Measurements from ENCODE around the gene KRT5.
"Not testable (repeated sequence)": the region's sequence is repeated elsewhere in the genome, so short reads cannot be mapped to it uniquely, and the experiment has no call there.

The KRT5 gene

DNA sequence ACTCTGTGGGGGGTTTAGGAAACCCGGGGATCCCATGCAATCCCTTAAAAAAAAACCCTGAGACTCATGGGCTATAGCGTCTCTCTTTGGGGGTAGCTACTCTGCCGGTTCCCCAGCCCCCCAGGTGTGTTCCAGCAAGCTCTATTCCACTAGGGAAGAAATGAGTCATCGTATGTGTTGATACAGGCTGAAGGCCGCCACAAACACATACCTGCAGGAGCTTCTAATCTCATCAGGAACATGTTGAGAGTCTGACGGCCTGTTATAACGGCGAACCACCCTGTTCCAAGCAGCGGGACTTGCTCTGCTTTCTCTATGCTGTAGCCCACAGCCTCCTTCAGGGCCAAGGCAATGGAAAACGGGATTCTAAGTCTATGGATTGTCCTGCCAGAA is 977 bp upstream of the KRT5 start:
- DNase-seq (ENCODE audit: low read depth, low spot score), result no peak

DNA sequence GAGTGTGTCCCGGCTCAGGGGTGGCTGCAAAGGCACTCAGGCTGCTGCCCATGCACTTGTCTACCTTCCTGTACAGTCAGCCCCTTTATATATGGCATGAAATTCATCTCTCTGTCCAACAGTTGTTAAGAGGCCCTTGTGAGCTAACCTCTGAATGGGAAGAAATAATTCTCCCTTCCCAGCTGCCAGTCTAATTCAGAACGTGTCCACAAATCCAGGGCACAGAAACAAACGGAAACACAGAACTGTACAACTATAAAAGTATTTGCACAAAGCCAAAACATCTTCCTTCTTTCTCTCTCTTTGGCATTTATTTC is 849 bp downstream of the KRT5 start:
- DNase-seq (ENCODE audit: low read depth, low spot score), result no peak

DNA sequence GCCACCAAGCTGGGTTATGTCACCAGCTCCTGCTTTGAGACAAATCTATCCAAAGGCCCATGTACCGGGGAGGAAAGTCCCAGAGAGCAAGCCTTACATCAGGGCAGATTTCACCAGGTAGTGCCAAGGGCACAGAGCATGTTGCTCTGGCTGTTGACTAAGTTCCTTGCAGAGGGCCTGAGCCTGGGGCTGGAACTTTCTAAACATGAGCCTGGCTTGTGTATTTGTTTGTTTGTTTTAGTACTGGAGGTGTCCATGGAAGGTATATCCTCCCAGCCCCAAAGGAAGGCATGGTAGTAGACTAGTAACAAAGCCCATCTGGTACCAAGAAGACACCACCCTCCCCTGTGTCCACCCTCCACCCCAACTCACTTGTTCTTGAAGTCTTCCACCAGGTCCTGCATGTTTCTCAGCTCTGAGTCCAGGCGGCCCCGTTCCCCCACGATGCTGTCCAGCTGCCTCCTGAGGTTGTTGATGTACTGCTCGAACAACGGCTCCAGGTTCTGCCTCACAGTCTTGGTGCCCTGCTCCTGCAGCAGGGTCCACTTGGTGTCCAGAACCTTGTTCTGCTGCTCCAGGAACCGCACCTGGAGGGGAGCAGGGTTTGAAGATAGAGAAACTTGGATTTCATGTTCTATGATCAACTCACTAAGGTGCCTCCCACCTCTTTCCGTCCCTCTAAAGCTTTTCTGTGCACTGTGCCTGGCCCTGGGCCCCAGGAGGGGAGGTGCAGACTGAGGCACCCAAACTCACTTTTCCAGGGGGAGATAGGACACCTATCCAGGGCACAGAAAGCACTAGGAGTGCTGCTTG is 1.4 kb downstream of the KRT5 start:
- DNase-seq (ENCODE audit: low read depth, low spot score), result no peak

DNA sequence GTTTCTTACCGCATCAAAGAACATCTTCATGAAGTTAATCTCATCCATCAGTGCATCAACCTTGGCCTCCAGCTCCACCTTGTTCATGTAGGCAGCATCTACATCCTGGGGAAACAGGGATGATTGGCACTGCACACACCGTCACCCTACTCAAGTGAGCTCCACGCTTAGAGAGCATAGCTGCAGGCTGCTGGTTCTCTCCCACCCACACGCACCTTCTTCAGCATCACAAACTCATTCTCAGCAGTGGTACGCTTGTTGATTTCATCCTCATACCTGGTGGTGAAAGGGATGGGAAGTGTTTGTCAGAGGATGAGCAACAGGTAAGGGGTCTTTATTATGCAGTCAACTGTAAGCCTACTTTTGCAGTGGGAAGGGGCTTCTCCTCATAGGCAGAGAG is 2.3 kb downstream of the KRT5 start:
- no peak for DNase-seq (ENCODE audit: low read depth, low spot score)

DNA sequence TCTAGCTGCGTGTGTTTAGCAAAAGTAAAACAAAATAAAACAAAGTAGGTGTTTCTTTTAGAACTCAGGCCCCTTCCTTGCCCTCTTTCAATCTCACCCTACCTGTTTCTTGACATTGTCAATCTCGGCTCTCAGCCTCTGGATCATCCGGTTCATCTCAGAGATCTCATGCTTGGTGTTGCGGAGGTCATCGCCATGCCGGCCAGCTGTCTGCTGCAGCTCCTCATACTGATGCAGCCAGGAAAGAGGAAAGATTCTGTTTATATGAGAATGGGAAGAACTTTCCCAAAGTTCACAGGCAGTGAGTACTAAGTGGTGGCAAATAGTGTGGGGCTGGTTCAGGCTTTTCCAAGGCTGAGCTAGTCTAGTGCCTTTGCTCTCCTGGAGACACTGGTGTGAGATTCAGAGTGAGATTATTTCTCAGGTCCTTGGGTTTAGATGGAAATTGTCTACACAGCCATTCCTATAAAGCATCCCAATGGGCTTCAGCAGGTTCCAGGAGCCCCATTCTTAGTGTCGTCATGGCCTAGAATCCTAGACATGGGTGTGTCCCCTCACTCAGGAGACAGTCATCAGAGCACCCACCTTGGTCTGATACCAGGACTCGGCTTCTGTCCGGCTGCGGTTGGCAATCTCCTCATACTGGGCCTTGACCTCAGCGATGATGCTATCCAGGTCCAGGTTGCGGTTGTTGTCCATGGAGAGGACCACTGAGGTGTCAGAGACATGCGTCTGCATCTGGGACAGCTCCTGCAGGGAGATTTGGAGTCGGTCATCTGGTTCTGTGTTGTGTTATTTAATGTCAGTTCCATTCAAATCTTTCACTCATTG is 3.0 kb downstream of the KRT5 start:
- DNase-seq (ENCODE audit: low read depth, low spot score), result no peak

DNA sequence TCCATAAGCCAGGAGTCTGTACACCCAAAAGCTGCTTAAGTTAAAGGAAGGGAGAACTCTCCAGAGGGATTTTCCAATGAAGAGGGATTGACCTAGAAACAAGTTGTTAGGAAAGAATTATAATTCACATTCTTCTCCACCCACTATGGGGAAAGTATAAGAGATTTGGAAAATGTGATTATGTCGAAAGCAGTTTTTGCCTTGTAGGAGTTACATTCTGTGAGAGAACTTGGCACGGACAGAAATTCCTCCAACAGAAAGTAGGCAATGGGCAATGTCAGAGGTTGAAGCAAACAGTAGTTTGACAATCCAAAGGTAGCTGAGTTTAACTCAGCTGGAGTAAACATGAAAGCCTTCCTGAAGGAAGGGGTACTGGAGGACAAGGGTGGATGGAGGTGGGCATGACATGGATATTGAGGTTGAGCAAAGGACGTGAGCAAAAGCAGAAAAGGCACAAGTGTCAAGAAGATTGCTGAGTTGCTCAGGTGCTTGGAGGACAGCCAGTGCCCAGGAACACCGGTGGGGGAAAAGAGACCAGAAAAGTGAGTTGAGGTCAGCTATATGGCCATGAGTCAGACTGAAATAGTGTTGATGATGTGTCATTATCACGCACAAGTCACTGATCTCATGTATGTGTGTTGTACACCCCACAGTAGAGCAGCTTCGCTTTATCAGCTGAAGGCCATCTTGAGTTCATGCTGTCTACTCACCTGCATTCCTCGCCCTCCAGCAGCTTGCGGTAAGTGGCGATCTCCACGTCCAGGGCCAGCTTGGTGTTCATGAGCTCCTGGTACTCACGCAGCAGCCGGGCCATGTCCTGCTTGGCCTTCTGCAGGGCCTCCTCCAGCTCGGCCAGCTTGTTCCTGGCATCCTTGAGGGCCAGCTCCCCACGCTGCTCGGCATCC is 4.0 kb downstream of the KRT5 start:
- no peak for DNase-seq (ENCODE audit: low read depth, low spot score)

DNA sequence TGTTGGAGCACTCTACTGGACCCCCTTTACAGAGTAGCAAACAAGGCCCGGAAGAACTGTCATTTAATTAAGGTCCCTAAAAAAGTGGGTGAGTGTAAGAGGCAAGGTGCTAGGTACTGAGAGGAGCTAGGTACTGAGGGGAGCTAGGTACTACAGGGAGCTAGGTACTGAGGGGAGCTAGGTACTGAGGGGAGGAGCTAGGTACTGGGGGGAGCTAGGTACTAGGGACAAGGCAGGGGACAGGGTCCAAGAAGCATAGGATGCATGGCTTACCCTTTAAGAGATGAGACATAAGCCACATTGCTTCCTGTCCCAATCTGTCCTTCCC is 4.9 kb downstream of the KRT5 start:
- DNase-seq (ENCODE audit: low read depth, low spot score), result no peak

DNA sequence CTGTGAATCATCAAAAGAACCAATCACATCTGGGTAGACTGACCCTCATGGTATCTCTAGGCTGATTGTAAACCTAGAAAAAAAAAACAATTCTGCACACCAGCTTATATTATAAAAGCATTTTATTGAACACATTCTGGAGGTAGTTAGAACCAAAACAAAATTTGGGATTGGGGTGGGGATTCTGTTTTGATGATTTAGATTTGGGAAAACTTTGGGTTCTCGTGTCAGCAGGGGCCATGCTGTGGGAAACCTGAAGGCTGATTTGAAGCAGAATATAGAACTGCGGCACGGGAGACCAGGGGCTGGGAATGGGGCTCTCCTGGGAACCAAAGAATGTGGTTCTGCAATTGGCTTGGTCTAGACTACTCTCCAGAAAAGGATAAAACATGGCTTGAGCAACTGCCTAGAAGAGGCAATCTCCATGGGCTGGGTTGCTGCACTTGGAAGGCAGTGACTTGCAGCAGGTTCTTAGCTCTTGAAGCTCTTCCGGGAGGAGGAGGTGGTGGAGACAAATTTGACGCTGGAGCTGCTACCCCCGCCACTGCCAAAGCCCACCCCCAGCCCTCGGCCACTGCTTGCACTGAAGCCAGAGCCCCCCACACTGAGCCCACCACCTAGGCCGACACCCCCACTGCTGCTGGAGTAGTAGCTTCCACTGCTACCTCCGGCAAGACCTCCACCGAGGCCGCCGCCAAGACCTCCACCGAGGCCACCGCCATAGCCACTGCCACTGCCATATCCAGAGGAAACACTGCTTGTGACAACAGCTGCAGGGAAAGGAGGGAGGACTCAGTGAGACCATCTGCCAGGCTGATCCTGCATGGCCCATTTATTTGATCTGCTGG is 5.5 kb downstream of the KRT5 start:
- no peak for DNase-seq (ENCODE audit: low read depth, low spot score)

DNA sequence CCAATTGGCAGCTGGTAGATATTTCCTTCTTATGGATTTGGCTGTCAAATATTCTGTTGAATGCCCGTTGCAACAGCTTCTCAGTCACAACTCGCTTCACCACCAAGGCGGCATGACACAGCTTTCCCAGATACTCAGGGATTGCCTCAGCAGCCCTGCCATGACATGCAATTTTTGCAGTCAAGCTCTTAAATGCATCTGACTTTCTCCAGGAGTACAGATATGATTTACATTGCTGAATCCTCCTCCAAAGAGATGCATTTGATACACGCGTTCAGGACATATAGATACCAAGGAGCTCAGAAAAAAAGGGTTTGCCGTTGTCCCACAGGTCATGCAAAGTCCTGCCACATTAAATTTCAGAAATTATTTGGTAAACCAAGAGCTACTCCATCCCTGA is 6.5 kb downstream of the KRT5 start:
- no peak for DNase-seq (ENCODE audit: low read depth, low spot score)

DNA sequence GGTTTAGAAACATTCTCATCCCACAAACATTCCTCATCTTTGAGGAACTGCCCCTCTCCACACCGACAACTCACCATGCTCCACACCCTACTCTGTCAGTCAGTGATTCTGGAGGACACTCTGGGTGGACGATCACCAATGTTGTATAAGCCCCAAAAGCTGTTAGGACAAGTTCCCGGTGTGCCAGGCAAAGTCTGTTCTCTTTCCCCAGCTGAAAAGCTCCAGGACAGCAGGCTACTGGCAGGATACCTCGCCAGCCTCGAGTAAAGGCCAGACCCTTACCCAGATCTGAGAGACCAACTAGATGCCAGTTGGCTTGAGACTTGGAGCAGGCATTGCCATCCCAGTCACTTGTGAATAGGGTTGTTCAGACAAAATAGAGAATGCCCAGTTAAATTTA is 12.0 kb downstream of the KRT5 start:
- no peak for DNase-seq (ENCODE audit: low read depth, low spot score)

DNA sequence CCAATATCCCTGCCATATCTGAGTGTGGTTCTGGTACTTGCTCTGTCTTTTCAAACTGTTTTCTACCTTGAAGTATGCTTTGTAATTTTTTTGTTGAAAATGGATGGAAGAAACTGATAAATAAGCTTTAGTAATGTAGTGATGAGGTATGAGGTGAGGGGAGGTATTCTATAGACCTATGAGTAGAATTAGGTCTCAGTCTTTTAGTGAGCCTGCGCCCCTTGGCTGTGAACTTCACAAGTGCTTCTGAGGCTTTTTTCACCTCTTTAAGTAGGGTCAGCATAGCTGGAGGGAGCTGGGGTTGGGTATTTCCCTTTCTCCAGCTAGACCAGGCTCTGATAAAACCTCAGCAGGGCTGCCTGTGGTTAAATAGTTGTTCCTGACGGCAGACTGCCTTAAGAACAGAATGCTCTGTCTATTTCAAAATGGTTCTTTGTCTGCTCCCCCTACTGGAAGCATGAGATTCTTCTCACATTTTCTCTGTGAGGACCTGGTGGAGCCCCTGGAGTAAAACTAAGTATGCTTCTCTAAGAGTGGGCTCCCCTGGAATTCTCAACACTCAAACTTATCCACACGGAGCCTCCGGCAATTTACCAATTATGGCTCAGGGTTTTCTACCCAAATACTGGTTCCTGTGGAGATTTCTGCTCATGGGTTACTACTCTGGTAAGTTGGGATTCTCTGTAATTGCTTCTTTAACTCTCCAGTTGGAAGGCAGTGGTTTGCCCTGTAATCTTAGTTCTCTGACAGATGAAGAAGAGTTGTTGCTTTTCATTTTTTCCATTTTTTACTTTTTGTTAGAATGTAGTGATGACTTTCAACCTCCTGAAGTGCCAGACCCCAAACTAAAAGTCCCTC is 13.1 kb downstream of the KRT5 start:
- no peak for DNase-seq (ENCODE audit: low read depth, low spot score)

DNA sequence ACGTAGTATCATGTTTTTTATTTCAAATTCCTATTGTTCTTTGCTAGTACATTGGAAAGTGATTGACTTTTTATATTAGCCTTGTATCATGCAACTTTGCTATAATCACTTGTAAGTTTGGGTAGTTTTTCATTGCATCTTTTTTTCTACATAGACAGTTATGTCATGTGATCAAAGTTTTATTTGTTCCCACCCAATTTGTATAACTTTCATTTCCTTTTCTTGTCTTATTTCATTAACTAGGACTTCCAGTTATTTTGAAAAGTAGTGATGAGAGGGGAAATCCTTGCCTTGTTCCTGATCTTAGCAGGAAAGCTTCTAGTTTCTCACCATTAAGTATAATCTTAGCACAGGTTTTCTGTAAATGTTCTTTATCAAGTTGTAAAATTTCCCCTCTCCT is 17.3 kb downstream of the KRT5 start:
- DNase-seq (ENCODE audit: low read depth, low spot score), result no peak

DNA sequence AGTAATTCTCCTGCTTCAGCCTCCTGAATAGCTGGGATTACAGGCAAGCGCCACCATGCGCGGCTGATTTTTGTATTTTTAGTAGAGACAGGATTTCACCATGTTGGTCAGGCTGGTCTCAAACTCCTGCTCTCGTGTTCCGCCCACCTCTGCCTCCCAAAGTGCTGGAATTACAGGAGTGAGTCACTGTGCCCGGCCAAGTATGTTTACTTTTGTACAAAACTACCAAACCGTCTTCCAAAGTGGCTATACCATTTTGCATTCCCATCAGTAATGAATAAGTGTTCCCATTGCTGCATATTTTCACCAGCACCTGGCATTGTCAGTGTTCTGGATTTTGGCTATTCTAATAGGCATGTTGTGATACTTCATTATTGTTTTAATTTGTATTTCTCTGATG is 18.7 kb downstream of the KRT5 start:
- DNase-seq (ENCODE audit: low read depth, low spot score), result no peak

DNA sequence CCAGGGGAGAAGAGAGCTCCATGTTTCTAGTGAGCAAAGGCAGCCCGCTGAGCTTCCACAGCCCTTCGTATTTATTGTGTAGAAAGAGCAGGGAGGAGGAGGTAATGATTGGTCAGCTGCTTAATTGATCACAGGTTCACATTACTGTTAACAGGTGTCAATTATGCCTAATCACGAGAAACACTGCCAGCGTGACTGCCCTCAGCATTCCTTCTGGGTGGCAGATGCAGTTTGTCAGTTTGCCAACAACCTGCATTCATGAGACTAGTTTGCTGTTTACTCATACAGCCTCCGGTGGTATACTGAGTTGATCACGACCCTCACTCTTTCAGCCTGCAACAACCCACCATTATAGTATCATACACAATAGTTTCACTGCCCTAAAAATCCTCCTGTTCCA is 19.6 kb downstream of the KRT5 start:
- DNase-seq (ENCODE audit: low read depth, low spot score), result not testable (repeated sequence)

DNA sequence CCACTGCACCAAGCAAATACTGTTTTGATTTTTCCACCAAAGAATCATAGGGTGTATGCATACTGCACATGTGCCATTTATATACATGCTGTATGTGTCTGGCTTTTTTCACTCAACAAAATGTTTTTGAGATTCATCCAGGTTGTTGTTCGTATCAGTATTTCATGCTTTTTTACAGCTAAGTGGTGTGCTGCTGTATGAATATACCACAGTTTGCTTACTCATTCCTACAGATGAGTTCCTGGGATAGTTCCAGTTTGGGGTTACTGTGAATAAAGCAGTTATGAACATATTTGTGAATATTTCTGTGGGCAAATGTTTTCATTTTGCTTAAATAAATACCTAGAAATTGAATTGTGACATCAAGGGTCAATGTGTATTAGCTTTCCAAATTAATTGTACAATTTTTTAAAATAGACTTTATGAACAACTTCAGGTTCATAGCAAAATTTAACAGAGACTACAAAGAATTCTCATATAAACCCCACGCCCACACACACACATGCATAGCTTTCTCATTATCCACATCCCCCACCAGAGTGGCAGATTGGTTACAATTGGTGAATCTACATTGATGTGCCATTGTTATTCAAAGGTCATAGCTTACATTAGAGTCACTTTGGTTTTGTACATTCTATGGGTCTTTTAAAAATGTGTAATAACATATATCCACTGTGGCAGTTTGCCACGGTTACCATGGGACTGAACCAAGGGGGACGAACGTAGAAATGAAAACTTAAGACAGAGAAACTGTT is 20.2 kb downstream of the KRT5 start:
- no peak for DNase-seq (ENCODE audit: low read depth, low spot score)

DNA sequence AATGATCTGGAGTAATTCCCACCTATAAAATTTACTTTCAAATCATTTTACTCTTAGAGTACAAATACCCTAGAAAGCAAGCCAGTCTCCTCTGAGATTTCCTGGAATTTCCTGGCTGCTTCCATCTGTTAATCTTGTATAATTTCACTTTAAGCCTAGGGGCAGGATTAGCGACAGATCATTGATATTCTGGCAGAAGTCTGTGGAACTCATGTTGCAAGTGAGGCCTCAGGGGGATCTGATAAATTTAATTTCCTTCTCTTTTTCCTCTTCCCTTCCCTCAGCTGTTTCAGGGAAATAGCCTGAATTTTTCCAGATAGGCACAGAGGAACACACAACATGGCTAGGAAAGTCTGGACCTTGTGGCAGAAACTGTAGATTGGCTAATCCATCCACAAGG is 21.2 kb downstream of the KRT5 start:
- no peak for DNase-seq (ENCODE audit: low read depth, low spot score)

DNA sequence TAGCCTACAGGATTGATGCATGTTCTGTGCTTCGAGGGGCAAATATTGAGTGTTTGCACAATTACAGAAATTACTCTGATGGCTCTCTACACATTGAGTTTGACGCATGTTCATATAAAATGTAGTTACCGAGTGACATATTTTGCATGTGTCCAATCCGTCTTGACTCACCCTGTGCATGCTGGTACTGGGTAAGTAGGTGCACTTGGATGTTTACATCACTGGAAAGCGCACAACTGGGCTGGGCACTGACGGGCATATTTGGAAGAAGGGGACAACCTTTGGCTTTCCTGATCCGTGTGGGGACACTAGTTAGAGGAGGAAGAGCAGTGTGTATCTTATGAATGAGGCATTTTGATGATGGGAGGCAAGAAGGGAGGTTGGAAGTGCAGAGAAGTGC is 22.2 kb downstream of the KRT5 start:
- no peak for DNase-seq (ENCODE audit: low read depth, low spot score)

DNA sequence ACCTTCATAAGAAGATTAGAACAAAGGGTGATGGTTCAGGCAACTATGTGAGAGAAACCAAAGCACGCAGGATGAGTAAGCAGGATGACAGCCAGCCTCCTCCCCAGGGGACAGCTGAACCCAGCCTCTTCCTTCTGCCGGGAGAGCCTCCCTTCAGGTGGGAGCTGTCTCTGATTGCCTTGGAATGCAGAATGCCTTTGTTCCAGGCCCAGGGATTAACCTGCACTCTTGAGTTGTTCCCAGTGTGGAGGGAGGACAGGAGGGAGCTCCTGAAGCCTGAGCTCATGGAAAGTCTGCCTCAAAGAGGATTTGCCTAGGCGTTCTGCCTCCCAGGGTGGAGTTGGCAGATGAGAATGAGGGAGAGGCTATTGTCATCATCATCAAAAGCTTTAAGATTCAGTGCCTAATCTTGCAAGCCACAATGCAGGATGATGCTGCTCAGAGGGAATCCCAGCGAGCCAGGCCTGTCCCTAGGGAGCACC is 23.6 kb downstream of the KRT5 start:
- no peak for DNase-seq (ENCODE audit: low read depth, low spot score)

DNA sequence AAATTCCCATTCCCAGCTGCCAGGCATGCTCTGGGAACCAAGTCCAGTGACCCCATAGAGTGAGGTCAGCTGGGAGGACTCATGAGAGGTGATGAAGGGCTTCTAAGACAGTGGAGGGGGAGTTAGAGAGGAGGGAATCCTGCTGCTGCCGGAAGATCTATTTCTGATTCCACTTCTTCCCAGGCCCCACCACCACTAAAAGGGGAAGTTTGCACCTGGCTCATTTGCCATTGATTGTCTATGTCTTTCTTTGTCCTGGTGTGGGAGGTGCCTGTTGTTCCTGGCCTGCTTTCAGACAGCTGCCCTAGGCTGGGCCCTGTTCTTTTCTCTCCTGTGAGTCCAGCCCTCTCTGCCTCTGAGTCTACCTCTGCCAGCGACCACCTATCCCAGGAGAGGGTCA is 24.1 kb downstream of the KRT5 start:
- DNase-seq (ENCODE audit: low read depth, low spot score), result no peak

DNA sequence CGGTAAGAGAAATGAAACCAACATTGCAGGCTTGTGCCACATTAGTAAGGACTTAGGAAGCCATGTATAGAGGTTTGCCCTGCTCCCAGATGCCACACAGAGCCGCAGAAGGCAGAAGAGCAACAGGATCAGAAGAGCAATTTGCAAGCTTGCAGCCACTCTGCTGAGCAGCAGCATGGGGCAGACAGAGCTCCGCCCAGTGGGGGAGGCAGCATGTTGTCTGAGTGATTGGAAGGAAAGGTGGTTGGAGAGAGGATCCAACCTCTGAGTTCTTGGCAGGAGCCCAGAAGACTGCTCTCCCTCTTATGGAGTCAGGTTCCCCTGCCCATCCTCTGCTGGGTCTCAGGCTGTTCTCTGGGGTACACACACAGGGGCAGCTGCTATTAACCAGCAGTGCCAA is 24.8 kb downstream of the KRT5 start:
- no peak for DNase-seq (ENCODE audit: low read depth, low spot score)

Data from brain pericyte (primary cell).